Caco-2 (cell line): ENCODE results near the gene CDCP1. TPM values are rescaled to one million over a fixed set of nuclear protein-coding genes. Genes with fewer than 3 reads are reported as not detected.

Experiments
- BruUV-seq: library from RNA; stranded (reverse); fragments of 400-500 nt; replicated peaks from 2 replicates; lab custom pipeline; 2021; lab: Mats Ljungman, UMichigan
- CTCF ChIA-PET: fragments of 300-600 bp; sonication (Branson Sonifier 250); formaldehyde crosslinking; loops from one replicate; lab custom pipeline; 2022; ENCODE audit warnings: antibody characterized with exemption; lab: Charles Lee
- POLR2A ChIA-PET: fragments of 300-600 bp; sonication (Branson Sonifier 250); formaldehyde crosslinking; loops from one replicate; lab custom pipeline; 2022; ENCODE audit warnings: antibody characterized with exemption; lab: Charles Lee
- DNase-seq, 2 experiments: peaks; one replicate each; pipeline versions ENCODE4 v3.0.0 to v3.0.0-alpha.2; 2020 to 2022
- H3K27me3 ChIP-seq: replicated peaks from 2 replicates; pipeline ENCODE4 v1.6.0; 2011; ENCODE audit warnings: low read length; ENCODE audit not compliant: control insufficient read depth, insufficient read depth
- H3K36me3 ChIP-seq: 2 replicates; pipeline ENCODE4 v1.5.1; 2011; ENCODE audit warnings: low read length; ENCODE audit not compliant: control insufficient read depth, insufficient read depth
- H3K4me1 ChIP-seq: fragments of 250-450 bp; sonication (Bioruptor Pico); 2 replicates; pipeline ENCODE4 v1.5.1; 2020; ENCODE audit warnings: mild to moderate bottlenecking
- H3K4me3 ChIP-seq: 2 replicates; pipeline ENCODE4 v1.5.1; 2011; ENCODE audit warnings: low read depth, mild to moderate bottlenecking, control low read depth, low read length
- H3K9me3 ChIP-seq: fragments of 250-450 bp; sonication (Bioruptor Pico); 2 replicates; pipeline ENCODE4 v1.5.1; 2020; ENCODE audit warnings: mild to moderate bottlenecking, moderate library complexity
- H3K27ac Mint-ChIP-seq: one replicate; pipeline ENCODE4 v1.8.0; 2022; ENCODE audit warnings: mixed read lengths; ENCODE audit not compliant: unreplicated experiment
- H3K27me3 Mint-ChIP-seq: one replicate; pipeline ENCODE4 v1.8.0; 2022; ENCODE audit warnings: mixed read lengths; ENCODE audit not compliant: insufficient read depth, unreplicated experiment
- H3K36me3 Mint-ChIP-seq: one replicate; pipeline ENCODE4 v1.8.0; 2022; ENCODE audit warnings: mild to moderate bottlenecking, mixed read lengths; ENCODE audit not compliant: insufficient read depth, unreplicated experiment
- H3K4me1 Mint-ChIP-seq: one replicate; pipeline ENCODE4 v1.8.0; 2022; ENCODE audit warnings: low read depth, mixed read lengths; ENCODE audit not compliant: unreplicated experiment
- H3K4me3 Mint-ChIP-seq: one replicate; pipeline ENCODE4 v1.8.0; 2022; ENCODE audit warnings: mild to moderate bottlenecking, moderate library complexity, mixed read lengths; ENCODE audit not compliant: unreplicated experiment
- H3K9me3 Mint-ChIP-seq: one replicate; pipeline ENCODE4 v1.8.0; 2022; ENCODE audit warnings: mixed read lengths; ENCODE audit not compliant: unreplicated experiment
- CTCF ChIP-seq, 2 experiments: fragments of 200-600 bp in 1 of 2; IDR thresholded peaks; 1 replicate in 1 of 2; 2 replicates in 1 of 2; pipeline versions ENCODE4 v1.5.1 to v1.8.0; 2011 to 2022; ENCODE audit warnings: antibody characterized with exemption in 1 of 2, control low read depth in 1 of 2, inconsistent platforms in 1 of 2, low read depth in 1 of 2, low read length in 1 of 2, mild to moderate bottlenecking in 1 of 2, moderate library complexity in 1 of 2; ENCODE audit not compliant: insufficient read depth in 1 of 2, severe bottlenecking in 1 of 2, unreplicated experiment in 1 of 2
- intact Hi-C: fragments of 100-400 bp; cut with micrococcal nuclease; formaldehyde crosslinking; loops from one replicate; pipeline ENCODE4 v1.10.0; 2022; ENCODE audit not compliant: unreplicated experiment
- total RNA-seq: library from RNA; stranded (reverse); gene quantifications from 2 replicates; pipeline ENCODE4 v1.2.3, GENCODE V29; 2022

Gene CDCP1
- total RNA-seq, 1 experiment from 2014 or later: 22.5 TPM

GRCh38 chr3:45083023-45083422 lies 63.2 kb downstream of the CDCP1 start:
- H3K9me3 ChIP-seq: no peaks in the 10 kb centered on the region
- BruUV-seq: no TSS peak
- Mint-ChIP-seq H3K9me3 (no peaks in the 10 kb centered on the region), H3K27ac (no peak overlapping the region), H3K4me1 (peaks cover 6% of the 10 kb centered on the region), H3K27me3 (no peaks in the 10 kb centered on the region), H3K4me3 (no peak overlapping the region), H3K36me3 (peaks cover 9% of the 10 kb centered on the region)
- no peak for DNase-seq
- ChIA-PET POLR2A (no interaction called here), CTCF (no interaction called here)
- no peaks in the 10 kb centered on the region for H3K27me3 ChIP-seq
- intact Hi-C loops: no loop called here
- TF ChIP-seq CTCF (IDR thresholded peaks at IDR 0.05; ENCODE audit: insufficient read depth in 1 of 2, low read depth in 1 of 2, low read length in 1 of 2, severe bottlenecking in 1 of 2, unreplicated experiment in 1 of 2): no peak
- H3K4me1 ChIP-seq: peaks cover 10% of the 10 kb centered on the region
- no peak overlapping the region for H3K4me3 ChIP-seq
- H3K36me3 ChIP-seq: peaks cover 2% of the 10 kb centered on the region

GRCh38 chr3:45082142-45082538 lies 64.0 kb downstream of the CDCP1 start:
- Mint-ChIP-seq H3K27ac (no peak overlapping the region), H3K36me3 (peaks cover under 1% of the 10 kb centered on the region), H3K4me1 (peaks cover 6% of the 10 kb centered on the region), H3K9me3 (no peaks in the 10 kb centered on the region), H3K4me3 (no peak overlapping the region), H3K27me3 (no peaks in the 10 kb centered on the region)
- intact Hi-C loops: no loop called here
- peaks cover 2% of the 10 kb centered on the region for H3K36me3 ChIP-seq
- H3K4me1 ChIP-seq: peaks cover 10% of the 10 kb centered on the region
- no peak overlapping the region for H3K4me3 ChIP-seq
- no peaks in the 10 kb centered on the region for H3K27me3 ChIP-seq
- TF ChIP-seq CTCF (IDR thresholded peaks at IDR 0.05; ENCODE audit: insufficient read depth in 1 of 2, low read depth in 1 of 2, low read length in 1 of 2, severe bottlenecking in 1 of 2, unreplicated experiment in 1 of 2): no peak
- ChIA-PET POLR2A (no interaction called here), CTCF (no interaction called here)
- no peaks in the 10 kb centered on the region for H3K9me3 ChIP-seq
- no TSS peak for BruUV-seq
- no peak for DNase-seq

GRCh38 chr3:45081506-45082141 lies 64.6 kb downstream of the CDCP1 start:
- no peaks in the 10 kb centered on the region for H3K27me3 Mint-ChIP-seq

More at GRCh38 chr3:45081506-45082141, 64.6 kb downstream of the CDCP1 start:
- intact Hi-C loops: no loop called here
- no peak overlapping the region for H3K27ac Mint-ChIP-seq
- POLR2A ChIA-PET: no interaction called here
- Histone ChIP-seq H3K36me3 (no peaks in the 10 kb centered on the region; the same call in 1 of the 2 replicates), H3K4me3 (no peak overlapping the region), H3K4me1 (peaks cover 10% of the 10 kb centered on the region), H3K9me3 (no peaks in the 10 kb centered on the region), H3K27me3 (no peaks in the 10 kb centered on the region)
- no peaks in the 10 kb centered on the region for H3K36me3 Mint-ChIP-seq
- TF ChIP-seq CTCF (IDR thresholded peaks at IDR 0.05; ENCODE audit: insufficient read depth in 1 of 2, low read depth in 1 of 2, low read length in 1 of 2, severe bottlenecking in 1 of 2, unreplicated experiment in 1 of 2): no peak
- H3K9me3 Mint-ChIP-seq: no peaks in the 10 kb centered on the region
- CTCF ChIA-PET: no interaction called here
- BruUV-seq: no TSS peak
- no peak for DNase-seq
- peaks cover 6% of the 10 kb centered on the region for H3K4me1 Mint-ChIP-seq
- H3K4me3 Mint-ChIP-seq: no peak overlapping the region
